ENCODE data around the gene LGALS3. TPM values are rescaled to one million over a fixed set of nuclear protein-coding genes. Genes with fewer than 3 reads are reported as not detected.

Gene LGALS3
- total RNA-seq, 1 donor from 2014 or later, result 47.5 TPM

DNA sequence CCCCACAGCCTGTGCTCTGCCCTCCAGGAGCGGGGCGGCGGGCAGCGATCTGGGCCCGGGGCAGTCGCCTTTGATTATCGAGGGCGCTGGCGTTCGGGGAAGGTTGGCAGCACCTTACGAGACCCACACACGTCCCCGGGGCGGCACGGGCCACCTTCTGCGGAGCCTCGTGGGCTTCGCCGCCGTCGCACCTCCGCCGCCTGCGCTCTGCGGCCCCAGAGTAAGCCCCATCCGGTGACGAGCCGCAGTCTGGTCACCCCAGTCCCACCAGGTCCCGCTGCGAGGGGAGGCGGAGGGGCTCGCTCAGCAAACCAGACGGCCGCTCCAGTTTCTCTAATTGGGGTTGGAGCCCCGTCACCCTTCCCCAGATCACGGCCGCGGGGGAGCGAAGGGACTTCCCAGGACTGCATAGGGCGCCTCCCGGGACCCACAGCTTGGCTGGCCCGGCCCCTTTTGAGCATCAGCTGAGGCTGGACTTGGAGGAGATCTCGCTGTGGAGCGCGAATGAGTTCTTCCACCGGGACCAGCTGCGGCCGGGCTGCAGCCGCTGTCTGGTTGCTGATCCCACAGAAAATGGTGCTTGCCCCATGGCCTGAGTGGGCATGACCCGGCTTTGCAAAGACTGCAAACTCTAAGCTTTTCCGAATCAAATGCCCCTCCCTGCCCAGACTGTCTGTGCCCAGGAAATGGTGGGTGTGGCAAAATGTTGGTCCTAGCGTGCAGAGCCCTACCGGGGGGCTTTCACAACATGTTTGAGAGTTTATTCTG is 560 bp downstream of the LGALS3 start:
- intact Hi-C loops (cut with micrococcal nuclease), result loop anchor here (1.0 to 2.0 kb wide), 5 partner anchors 26 to 78 kb away; partner anchors contain the start of genes DLGAP5 and MAPK1IP1L

DNA sequence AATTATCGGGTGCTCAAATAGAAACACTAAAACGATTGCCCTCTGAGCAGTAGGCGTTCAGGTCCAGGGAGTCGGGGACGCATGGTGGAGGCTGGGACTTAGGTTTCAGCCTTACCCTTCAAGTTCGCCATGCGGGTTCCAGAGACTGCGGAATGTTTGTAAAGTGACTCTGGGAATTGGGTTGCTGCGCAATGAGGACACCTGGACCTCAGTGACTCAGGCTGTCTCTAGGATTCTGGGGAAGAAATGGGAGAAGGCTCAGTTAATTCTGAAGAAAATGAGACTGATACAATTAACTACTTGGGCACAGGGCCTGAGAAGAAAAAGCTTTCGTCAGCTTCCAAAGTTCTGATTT is 1.1 kb downstream of the LGALS3 start:
- intact Hi-C loops (cut with micrococcal nuclease), result no loop called here

DNA sequence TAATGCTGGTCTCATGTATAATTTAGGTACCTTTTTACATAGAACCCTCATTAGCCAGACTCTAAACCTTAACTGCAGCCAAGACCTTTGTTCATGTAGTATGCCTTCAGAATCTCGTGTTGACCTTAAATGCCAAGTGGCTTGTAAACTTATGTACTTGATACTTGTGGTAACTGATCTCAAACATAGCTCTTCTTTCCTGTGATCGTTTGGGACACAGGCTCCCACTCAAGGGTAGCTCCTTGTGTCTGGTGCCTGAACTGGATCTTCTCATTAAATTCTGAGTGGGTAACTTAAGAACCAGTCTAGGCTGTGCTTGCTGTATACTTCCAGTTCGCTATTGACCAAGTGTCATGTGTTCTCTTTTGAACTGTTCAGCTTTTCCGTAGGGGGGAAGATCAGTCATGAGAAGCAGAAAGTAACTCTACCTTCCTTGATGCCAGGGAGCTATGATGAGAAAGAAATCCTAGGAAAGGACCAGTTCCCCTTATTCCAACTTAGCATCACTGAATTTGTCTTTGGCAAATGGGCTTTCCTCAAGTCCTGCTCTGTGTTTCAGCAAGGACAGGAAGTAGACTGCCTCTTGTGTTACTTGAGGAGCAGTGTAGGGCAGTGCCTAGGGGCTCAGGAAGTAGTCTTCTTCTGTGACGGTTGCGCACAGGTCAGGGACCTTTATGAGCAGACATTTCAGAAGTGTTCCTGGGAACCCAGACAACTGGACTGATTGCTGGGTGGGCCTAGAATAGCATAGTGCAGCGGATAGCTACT is 2.5 kb downstream of the LGALS3 start:
- intact Hi-C loops (cut with micrococcal nuclease), result no loop called here

DNA sequence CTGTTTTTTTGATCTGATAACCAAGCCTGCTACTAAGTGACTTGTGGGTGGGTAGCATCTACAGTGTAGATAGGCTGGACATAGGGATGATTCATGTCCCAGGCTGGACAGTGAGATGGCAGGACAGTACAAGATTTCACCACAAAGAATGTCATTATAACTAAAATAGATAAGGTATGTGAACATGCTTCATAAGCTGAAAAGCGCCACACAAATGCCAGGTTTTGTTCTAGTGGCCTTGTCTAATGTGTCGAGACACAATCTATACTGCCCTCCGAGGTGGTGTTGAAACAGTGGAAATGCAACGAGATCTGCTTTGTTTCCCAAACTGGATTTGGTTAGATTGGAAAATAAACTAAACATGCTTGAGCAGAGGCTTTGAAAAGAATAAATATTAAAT is 4.4 kb downstream of the LGALS3 start:
- intact Hi-C loops (cut with micrococcal nuclease), result no loop called here

DNA sequence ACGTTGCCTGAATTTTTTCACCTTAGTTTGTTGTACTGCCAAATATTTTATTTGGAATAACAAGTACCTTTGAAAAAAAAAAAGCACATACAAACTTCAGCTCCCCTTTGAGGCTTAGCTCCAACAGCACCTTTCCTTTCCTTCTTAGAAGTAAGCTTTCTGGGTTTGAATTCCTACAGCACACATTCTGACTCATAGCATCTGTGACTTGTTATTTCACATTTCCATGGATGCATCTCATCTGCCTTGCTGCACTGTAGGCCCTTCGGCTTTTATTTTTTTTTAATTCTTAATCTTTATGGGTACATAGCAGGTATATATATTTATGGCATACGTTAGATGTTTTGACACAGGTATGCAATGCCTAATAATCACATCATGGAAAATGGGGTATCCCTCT is 7.2 kb downstream of the LGALS3 start:
- intact Hi-C loops (cut with micrococcal nuclease), result no loop called here

DNA sequence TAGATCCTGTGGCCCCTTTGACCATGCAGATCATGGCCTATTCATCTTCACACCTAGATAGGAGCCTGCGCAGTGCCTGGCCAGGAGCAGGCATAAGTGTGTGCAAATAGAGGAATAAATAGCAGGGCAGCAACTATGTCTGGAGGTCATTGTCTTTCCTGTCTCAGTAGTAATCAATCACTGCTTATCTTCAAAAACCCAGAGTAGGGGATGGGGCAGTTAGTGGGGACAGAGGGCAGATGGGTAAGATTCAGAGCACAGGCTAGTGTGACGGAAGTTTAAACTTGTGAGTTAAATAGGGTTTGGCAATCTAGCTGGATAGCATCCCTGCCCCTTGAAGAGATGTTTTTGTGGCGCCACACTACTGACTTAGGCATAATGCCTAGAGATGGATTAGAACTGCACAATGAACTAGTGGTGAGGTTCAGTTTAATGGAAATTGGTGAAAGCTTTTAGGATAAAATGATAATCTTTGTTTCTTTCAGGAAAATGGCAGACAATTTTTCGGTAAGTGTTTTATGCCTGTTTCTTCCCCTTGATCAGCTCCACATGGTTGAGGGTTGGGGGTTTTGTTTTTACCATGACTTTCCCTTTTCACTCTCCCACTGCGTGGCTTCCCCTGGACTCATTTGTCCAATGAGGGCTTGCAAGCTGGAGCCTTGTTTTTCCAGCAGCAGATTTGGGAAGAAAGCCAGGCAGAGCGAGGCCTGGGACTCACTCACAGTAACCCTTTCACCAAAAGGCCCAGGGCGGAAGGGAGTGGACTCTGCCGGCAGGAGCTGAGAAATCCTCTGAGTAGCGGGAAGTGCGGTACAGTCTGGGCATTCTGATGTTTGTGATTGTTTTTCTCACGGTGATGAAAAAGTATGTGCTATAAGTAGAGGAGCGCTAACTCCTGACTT is 8.1 kb downstream of the LGALS3 start:
- intact Hi-C loops (cut with micrococcal nuclease), result no loop called here

DNA sequence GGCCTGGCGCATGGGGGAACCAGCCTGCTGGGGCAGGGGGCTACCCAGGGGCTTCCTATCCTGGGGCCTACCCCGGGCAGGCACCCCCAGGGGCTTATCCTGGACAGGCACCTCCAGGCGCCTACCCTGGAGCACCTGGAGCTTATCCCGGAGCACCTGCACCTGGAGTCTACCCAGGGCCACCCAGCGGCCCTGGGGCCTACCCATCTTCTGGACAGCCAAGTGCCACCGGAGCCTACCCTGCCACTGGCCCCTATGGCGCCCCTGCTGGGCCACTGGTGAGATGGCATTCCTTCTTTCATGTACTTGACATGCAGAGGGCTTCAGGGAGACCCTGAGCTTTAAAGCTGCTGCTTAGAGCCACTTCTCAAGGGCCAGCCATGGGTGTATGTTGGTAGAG is 9.0 kb downstream of the LGALS3 start:
- intact Hi-C loops (cut with micrococcal nuclease), result no loop called here

DNA sequence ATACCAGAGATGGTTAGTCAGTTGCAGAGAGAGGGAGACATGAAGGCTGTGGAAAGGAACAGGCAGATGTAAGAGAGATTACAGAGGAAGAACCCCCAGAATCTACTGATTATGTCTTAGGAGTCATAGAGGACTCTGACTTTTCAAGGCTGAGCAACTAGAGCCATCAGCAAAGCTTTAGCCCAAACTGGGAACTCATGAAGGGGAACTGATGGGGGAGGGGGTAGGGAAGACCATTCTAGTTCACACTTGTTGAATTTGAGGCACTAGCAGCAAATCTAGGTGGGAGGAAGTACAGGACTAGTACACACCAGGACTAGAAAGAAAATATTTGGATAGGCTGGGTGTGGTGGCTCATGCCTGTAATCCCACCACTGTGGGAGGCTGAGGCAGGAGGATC is 10.1 kb downstream of the LGALS3 start:
- intact Hi-C loops (cut with micrococcal nuclease), result no loop called here

DNA sequence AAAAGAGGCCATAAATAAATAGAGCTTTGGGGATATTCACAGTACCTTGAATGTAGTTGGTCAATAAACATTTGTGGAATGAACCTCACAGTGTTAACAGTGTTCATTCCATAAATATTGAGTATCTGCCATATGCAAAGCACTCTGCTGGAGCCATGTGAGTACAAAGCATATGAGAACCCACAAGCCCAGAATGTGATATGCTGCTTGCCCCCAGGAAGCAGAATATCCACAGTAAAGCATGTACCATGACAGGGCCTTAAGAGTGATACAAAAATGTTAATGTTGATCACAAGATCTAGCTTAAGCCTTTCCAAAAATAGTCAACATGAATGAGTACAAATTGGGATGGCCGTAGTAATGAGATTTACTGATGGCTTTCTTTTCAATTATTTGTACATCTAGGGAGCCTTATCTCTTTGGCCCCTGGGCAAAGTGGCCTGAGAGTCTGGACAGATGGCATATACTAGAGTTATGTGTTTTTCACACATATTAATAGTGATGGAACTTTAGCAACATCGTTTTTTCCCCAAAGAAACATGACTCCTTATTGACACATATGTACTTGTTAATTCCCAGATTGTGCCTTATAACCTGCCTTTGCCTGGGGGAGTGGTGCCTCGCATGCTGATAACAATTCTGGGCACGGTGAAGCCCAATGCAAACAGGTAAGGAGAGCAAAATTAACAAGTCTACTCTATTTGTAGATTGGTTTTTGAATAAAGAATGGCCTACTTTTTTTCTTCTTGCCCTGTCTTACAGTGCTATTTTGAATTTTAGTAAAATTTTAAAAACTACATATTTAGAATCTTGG is 10.9 kb downstream of the LGALS3 start:
- intact Hi-C loops (cut with micrococcal nuclease), result no loop called here

DNA sequence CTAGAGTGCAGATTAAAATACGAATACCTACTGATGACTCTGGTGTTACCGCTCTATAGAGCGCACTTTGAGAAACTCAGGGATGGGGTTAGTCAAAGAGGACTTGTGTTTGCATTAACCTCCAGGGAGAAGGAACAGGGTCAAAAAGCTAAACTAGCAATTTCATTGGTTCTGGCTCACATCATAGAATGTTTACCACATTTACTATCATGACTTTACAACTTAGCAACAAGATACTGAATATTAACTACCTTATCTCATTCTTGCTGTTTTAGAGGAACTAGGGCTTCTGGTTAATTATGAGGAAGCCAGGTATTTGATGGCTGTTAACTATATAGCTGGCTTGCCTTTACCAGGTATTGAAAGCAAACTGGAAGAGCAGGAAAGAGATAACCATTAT is 12.8 kb downstream of the LGALS3 start:
- intact Hi-C loops (cut with micrococcal nuclease), result no loop called here

DNA sequence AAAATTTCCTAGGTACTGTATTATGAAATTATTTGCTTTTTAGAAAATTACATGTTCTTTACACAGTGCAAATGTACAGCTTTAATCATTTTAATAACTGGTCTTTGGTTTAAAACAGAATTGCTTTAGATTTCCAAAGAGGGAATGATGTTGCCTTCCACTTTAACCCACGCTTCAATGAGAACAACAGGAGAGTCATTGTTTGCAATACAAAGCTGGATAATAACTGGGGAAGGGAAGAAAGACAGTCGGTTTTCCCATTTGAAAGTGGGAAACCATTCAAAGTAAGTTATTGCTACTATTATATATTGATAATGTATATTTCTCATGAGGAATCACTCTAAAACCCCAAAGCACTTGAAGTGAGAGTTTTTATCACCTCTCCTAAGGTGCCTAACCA is 13.4 kb downstream of the LGALS3 start:
- intact Hi-C loops (cut with micrococcal nuclease), result no loop called here

DNA sequence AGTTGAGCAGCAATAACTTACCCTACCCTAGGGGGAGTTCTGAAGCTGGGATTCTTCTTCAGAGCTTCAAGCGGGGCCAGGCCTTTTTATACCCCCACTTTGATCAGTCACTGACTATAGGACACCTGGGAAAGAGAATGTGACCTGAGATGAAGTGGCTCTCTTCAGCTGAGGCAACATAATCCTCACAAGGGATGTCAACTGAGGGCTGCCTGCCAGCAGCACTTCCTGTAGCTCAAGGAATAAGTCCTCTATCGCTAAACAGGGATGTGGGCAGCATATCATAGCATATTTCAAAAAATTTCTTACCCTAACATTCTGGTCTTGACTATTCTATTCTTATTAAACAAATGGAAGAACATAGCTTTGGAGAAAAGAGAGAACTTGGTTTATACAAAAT is 17.4 kb downstream of the LGALS3 start:
- intact Hi-C loops (cut with micrococcal nuclease), result no loop called here

DNA sequence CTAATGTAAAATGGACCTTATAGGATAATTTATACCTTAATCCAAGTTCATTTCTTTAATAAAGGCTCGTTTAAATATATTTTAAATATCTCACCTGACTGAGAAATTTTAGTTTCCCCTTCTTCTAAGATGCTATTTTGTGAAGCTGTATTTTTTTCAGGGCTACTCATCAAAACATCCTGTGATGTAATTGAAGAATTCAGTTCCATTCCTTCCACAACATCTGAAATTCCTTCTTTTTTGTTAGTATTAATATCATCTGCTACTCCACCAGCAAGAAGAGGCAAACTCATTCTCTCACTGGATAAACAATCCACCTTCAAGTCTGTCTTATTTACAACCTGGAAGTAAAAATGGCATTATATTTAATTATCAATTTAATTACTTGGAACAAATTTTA is 22.5 kb downstream of the LGALS3 start:
- intact Hi-C loops (cut with micrococcal nuclease), result no loop called here

DNA sequence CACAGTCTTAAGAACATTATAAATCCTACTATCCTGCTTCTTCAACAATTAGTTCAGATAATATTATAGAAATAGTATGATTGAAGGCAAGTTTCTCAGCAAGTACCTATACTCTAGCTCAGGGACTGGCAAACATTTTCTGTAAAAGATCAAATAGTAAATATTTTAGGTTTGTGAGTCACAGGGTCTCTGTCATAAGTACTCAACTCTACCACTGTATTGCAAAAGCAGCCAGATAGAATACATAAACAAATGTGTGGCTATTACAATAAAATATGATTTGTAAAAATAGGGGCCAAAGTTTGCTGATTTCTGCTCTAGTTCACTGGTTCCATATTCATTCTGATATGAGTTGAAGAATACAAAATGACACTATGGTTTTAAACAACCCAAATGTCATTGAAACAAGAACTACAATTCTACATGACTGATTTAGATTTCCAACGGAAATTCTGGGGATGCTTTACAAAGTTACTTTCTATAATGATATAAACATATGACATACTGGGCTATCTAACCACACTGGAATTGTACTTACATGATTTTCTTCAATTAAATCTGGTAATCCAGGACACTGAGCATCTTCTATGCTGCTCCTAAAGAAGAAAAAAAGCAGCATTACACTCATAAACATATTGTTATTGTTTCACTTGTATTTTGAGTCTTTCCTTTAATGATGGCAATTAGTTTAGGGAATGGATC is 23.2 kb downstream of the LGALS3 start:
- intact Hi-C loops (cut with micrococcal nuclease), result no loop called here

DNA sequence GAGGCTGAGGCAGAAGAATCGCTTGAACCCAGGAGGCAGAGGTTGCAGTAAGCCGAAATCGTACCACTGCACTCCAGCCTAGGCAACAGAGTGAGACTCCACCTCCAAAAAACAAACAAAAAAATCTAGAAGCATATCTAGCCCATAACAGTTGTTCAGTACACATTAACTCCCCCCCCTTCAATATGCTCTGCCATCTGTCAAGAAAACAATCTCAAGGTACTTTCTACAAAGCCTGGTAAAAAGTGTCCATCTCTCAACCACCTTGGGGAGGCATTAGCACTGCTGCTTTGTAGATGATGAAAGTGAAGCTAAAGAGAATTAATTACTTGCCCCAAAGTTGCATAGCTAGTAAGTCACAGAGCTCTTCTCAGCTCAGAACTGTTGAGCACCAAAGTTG is 24.9 kb downstream of the LGALS3 start:
- intact Hi-C loops (cut with micrococcal nuclease), result no loop called here

DNA sequence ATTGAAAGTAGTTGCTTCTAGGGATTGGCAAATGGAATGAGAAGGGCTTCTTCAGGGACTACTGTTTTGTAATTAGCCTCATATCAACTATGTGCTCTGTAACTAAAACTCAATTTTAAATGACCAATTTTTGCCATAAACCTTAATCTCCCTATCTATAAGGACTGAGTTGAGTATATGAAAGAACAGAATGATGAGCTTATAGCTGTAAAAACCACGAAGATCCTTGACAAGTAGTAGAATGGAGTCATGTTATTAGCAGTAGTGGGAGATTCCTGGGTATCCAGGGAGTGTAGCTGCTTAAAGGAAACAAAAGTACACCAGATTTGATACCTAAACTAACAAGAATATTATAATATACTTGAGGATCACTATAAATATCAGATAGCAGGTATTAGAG is 28.0 kb downstream of the LGALS3 start:
- intact Hi-C loops (cut with micrococcal nuclease), result no loop called here

DNA sequence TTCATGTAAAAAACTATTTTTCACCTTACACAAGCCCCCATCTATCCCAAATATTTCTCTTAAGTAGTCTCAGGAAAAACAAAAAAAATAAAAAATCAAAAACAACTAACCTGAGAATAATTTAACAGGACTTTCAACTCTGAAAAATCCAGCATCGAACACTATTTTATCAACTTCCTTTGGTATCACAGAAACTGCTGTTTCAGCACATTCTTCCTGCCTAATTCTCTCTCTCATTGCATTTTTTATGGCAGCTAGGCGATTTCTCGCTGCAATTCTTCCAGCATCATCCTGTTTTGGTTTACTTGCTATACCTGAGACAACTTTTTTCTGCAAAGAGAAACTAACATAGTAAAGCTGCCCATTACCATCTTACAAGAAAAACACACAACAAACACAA is 29.4 kb downstream of the LGALS3 start:
- intact Hi-C loops (cut with micrococcal nuclease), result no loop called here

DNA sequence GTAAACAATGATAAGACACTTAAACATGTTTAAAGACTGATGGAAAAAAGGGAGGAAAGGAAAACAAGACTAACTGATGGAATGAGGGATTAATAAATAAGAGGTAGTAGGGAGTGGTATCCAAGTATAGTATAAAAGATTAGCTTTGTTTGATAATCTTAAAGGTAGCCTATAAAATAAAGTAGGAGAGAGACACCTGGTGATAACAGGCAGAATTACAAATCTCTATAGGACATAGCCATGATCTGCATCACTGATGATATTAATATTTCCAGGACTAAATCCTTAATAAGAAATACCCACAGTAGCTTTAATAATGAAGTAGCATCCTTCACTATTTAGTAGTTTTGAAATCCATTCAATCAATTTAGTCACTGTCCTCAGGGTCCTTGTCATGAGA is 31.9 kb downstream of the LGALS3 start:
- intact Hi-C loops (cut with micrococcal nuclease), result loop anchor here (1.0 kb wide), 3 partner anchors 72 to 595 kb away; partner anchors contain the start of gene MAPK1IP1L

DNA sequence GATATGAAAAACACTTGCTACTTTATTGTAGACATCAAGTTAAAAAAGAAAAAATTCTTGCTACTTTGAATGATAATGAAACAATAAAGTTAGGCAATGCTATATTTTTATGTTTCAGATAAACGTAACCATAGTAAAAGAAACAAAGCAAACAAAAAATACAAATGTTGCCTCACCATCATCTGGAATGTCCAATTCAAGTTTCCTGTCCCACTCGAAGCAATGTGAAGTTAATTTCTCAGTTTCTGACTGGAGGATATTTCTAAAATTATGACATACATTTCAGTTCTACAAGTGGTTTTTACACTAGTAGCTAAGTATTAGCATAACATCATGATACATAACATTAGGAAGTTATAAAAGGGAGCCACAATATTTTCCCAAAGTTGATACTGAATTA is 41.5 kb downstream of the LGALS3 start:
- intact Hi-C loops (cut with micrococcal nuclease), result no loop called here

DNA sequence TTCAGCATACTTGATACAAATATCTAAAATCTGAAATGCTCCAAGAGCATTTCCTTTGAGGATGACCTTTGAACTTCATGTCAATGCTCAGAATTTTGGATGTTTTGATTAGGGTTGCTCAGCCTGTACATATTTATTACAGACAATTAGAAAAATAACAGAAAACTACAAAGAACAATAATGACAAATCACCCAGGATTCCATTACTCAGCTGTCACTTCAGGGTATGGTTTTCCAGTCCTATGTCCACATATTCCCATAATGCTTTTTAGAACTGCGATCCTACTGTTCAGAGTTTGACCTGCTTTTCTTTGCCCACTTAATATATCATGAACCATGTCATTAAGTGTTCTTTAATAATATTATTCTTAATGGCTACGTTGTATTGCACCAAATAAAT is 51.0 kb downstream of the LGALS3 start:
- intact Hi-C loops (cut with micrococcal nuclease), result no loop called here
